Measurements from ENCODE around the gene ANTXR2.

The ANTXR2 gene

DNA sequence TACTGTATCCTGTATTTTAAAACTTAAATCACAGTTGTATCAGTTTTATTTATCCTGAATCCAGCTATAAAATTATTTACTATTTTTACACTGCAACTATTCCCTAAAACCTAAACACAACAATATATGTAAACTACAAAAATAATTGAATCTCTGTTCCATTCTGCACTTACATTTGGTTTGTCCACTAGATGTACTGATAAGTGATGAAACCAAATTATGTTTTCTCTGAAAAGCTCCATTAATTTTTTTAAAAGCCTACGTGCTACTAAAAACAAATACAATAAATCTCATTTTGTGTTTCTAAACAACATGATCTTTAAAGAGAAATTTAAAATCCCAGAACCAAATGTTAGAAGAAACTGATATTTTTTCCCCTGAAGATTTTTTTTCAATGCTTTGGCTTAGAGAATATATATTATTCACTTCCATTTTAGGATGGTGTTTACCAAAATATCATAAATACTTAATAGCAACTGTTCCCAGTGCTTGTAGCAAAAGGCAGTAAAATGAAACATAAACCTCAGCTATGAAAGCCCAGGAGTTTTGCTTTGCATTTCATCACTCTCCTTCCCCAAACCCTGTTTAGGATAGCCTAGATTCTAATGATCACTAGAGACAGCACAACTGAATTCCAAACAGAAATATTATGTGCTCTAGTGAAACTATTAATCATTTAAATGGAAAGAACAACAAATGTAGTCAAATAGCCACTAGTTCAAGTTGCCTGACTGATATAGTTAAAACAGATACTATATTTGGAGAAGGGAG lies 19.7 kb downstream of the ANTXR2 start:
- no peak for TF ChIP-seq SIN3A (IDR thresholded peaks at IDR 0.05; ENCODE audit: borderline replicate concordance, insufficient read depth, low read length)
- no peak for TF ChIP-seq FOXP2 (optimal IDR thresholded peaks at IDR 0.05; ENCODE audit: borderline replicate concordance, extremely low read depth, extremely low read length, insufficient read depth)
- TF ChIP-seq, protein P1, sequence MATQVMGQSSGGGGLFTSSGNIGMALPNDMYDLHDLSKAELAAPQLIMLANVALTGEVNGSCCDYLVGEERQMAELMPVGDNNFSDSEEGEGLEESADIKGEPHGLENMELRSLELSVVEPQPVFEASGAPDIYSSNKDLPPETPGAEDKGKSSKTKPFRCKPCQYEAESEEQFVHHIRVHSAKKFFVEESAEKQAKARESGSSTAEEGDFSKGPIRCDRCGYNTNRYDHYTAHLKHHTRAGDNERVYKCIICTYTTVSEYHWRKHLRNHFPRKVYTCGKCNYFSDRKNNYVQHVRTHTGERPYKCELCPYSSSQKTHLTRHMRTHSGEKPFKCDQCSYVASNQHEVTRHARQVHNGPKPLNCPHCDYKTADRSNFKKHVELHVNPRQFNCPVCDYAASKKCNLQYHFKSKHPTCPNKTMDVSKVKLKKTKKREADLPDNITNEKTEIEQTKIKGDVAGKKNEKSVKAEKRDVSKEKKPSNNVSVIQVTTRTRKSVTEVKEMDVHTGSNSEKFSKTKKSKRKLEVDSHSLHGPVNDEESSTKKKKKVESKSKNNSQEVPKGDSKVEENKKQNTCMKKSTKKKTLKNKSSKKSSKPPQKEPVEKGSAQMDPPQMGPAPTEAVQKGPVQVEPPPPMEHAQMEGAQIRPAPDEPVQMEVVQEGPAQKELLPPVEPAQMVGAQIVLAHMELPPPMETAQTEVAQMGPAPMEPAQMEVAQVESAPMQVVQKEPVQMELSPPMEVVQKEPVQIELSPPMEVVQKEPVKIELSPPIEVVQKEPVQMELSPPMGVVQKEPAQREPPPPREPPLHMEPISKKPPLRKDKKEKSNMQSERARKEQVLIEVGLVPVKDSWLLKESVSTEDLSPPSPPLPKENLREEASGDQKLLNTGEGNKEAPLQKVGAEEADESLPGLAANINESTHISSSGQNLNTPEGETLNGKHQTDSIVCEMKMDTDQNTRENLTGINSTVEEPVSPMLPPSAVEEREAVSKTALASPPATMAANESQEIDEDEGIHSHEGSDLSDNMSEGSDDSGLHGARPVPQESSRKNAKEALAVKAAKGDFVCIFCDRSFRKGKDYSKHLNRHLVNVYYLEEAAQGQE (IDR thresholded peaks at IDR 0.05; ENCODE audit: insufficient read depth in 1 of 2, low read depth in 2 of 2, low read length in 2 of 2): no peak
- TF ChIP-seq POLR2AphosphoS5 (IDR thresholded peaks at IDR 0.05; ENCODE audit: low read depth, low read length): no peak
- no peak for TF ChIP-seq TAF1 (IDR thresholded peaks at IDR 0.05; ENCODE audit: borderline replicate concordance, insufficient read depth, low read length)

DNA sequence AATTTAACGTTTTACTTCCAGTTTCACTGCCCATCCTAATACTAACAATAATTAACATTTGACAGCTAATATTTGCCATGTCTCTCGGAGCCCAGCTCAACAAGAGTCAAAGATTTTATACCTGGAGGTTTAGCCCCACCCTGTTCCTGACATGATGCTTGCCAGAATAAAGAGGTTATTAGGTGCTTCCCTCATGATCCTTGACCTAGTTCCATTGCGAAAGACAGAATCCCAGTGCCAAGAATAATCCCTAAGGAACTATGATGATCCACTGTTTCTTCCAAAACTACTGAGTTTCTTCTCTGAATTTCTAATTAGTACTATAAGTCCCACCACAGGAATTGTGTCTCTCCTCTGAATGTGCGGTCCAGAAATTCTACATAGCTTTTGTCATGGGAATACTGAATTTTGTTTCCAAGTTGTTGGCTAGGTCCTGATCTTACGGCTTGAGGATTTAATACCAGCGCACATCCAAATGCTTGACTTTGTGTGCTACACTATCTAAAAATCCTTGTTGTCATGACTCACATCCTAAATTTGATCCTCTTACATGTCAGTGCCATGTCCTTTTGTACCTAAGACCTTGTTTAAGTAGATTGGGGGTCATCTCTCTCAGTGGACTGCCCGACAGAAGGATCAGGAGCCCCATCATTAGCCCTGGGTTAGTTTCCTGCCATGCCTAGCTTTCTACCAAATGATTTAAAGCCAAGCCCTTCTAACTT lies 23.1 kb downstream of the ANTXR2 start:
- TF ChIP-seq FOXP2 (optimal IDR thresholded peaks at IDR 0.05; ENCODE audit: borderline replicate concordance, extremely low read depth, extremely low read length, insufficient read depth) (no peak), TAF1 (IDR thresholded peaks at IDR 0.05; ENCODE audit: borderline replicate concordance, insufficient read depth, low read length) (no peak), POLR2AphosphoS5 (IDR thresholded peaks at IDR 0.05; ENCODE audit: low read depth, low read length) (no peak)

DNA sequence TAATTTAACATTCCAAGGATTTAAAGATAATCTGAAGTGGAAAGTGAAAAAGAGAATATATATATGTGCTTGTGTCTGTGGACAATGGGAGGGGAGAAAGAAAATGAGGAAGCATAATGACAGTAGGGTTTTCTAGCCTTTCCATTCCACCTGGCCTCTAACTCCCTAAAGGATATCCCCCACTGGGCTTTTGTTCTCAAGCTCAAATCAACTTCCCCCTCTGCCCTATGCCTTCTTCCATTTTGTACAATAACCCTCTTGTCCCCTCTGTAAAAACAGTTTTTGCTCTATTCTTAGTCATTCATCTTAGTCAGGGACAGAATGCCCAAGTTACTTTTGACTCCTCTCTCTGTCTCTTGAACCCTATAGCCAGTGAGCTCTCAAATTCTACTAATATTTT lies 23.6 kb downstream of the ANTXR2 start:
- TF ChIP-seq POLR2AphosphoS5 (IDR thresholded peaks at IDR 0.05; ENCODE audit: low read depth, low read length) (no peak), FOXP2 (optimal IDR thresholded peaks at IDR 0.05; ENCODE audit: borderline replicate concordance, extremely low read depth, extremely low read length, insufficient read depth) (no peak), TAF1 (IDR thresholded peaks at IDR 0.05; ENCODE audit: borderline replicate concordance, insufficient read depth, low read length) (no peak), SIN3A (IDR thresholded peaks at IDR 0.05; ENCODE audit: borderline replicate concordance, insufficient read depth, low read length) (no peak)
- TF ChIP-seq, protein P1 (IDR thresholded peaks at IDR 0.05; ENCODE audit: insufficient read depth in 1 of 2, low read depth in 2 of 2, low read length in 2 of 2): no peak

DNA sequence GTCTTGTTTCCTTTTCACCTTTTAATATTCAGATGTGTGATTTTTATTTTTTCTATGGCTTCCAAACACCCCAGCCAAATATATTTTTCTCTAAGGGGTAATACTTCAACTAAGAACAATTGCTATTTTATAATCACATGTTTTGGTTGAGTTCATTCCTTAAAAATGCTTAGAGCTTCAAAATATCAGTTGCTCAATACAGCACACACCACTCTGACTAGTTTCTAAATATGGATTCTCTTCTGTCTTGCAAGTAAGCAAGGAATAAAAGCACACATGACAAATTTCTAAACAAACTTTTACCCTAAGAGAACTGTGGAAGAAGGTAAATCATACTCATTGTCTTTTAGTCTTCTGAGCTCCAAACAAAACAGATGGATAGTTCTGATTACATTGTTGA lies 27.2 kb downstream of the ANTXR2 start:
- TF ChIP-seq POLR2AphosphoS5 (IDR thresholded peaks at IDR 0.05; ENCODE audit: low read depth, low read length): no peak
- no peak for TF ChIP-seq TAF1 (IDR thresholded peaks at IDR 0.05; ENCODE audit: borderline replicate concordance, insufficient read depth, low read length)
- TF ChIP-seq FOXP2 (optimal IDR thresholded peaks at IDR 0.05; ENCODE audit: borderline replicate concordance, extremely low read depth, extremely low read length, insufficient read depth): no peak
- TF ChIP-seq, protein P1 (IDR thresholded peaks at IDR 0.05; ENCODE audit: insufficient read depth in 1 of 2, low read depth in 2 of 2, low read length in 2 of 2): no peak
- no peak for TF ChIP-seq SIN3A (IDR thresholded peaks at IDR 0.05; ENCODE audit: borderline replicate concordance, insufficient read depth, low read length)

DNA sequence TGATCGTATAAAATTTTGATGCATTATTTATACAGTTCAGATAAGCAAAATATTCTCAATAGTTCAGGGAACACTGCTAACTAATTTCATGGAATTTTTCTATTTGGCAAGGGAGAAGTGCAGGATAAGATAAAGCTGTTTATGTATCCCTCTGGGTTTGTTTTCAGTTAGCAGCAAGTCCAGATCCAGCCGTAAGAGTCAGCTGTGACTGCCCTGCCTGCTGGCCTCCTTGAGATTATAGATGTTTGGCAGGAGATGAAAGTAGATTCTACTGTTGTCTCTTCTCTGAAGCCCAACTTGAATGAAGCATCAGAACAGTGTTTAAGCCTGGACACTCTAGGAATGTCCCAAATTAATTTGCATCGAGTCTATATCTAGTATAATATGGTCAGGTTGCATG lies 29.5 kb downstream of the ANTXR2 start:
- TF ChIP-seq TAF1 (IDR thresholded peaks at IDR 0.05; ENCODE audit: borderline replicate concordance, insufficient read depth, low read length): no peak
- no peak for TF ChIP-seq POLR2AphosphoS5 (IDR thresholded peaks at IDR 0.05; ENCODE audit: low read depth, low read length)
- no peak for TF ChIP-seq FOXP2 (optimal IDR thresholded peaks at IDR 0.05; ENCODE audit: borderline replicate concordance, extremely low read depth, extremely low read length, insufficient read depth)
- no peak for TF ChIP-seq SIN3A (IDR thresholded peaks at IDR 0.05; ENCODE audit: borderline replicate concordance, insufficient read depth, low read length)
- TF ChIP-seq, protein P1 (IDR thresholded peaks at IDR 0.05; ENCODE audit: insufficient read depth in 1 of 2, low read depth in 2 of 2, low read length in 2 of 2): no peak

All from PFSK-1 (cell line).